Calu3 (cell line): ENCODE results near the gene GPR39. TPM values are rescaled to one million over a fixed set of nuclear protein-coding genes. Genes with fewer than 3 reads are reported as not detected.

Experiments
- BruUV-seq: library from RNA; stranded (reverse); fragments of 400-500 nt; replicated peaks from 2 replicates; lab custom pipeline; 2021; lab: Mats Ljungman, UMichigan
- CTCF ChIA-PET: fragments of 300-600 bp; sonication (Branson Sonifier 250); formaldehyde crosslinking; loops from one replicate; lab custom pipeline; 2022; ENCODE audit warnings: antibody characterized with exemption; lab: Charles Lee
- DNase-seq: peaks from one replicate; pipeline ENCODE4 v3.0.0; 2022
- H3K27ac Mint-ChIP-seq: one replicate; pipeline ENCODE4 v1.8.0; 2022; ENCODE audit warnings: mixed read lengths; ENCODE audit not compliant: unreplicated experiment
- H3K27me3 Mint-ChIP-seq: one replicate; pipeline ENCODE4 v1.8.0; 2022; ENCODE audit warnings: mixed read lengths; ENCODE audit not compliant: unreplicated experiment
- H3K36me3 Mint-ChIP-seq: one replicate; pipeline ENCODE4 v1.8.0; 2022; ENCODE audit warnings: mild to moderate bottlenecking, moderate library complexity, mixed read lengths; ENCODE audit not compliant: insufficient read depth, unreplicated experiment
- H3K4me1 Mint-ChIP-seq: one replicate; pipeline ENCODE4 v1.8.0; 2022; ENCODE audit warnings: mild to moderate bottlenecking, low read depth, mixed read lengths; ENCODE audit not compliant: unreplicated experiment
- H3K4me3 Mint-ChIP-seq: one replicate; pipeline ENCODE4 v1.8.0; 2022; ENCODE audit warnings: mild to moderate bottlenecking, low read depth, moderate library complexity, mixed read lengths; ENCODE audit not compliant: unreplicated experiment
- H3K9me3 Mint-ChIP-seq: one replicate; pipeline ENCODE4 v1.8.0; 2022; ENCODE audit warnings: low read depth, mixed read lengths; ENCODE audit not compliant: unreplicated experiment
- CTCF ChIP-seq: fragments of 200-600 bp; IDR thresholded peaks from one replicate; pipeline ENCODE4 v1.8.0; 2022; ENCODE audit warnings: antibody characterized with exemption; ENCODE audit not compliant: unreplicated experiment
- intact Hi-C: fragments of 100-400 bp; cut with micrococcal nuclease; formaldehyde crosslinking; loops from one replicate; pipeline ENCODE4 v1.10.0; 2022; ENCODE audit not compliant: unreplicated experiment
- total RNA-seq: library from RNA; stranded (reverse); gene quantifications from 2 replicates; pipeline ENCODE4 v1.2.3, GENCODE V29; 2022

Gene GPR39
- total RNA-seq, 1 experiment from 2014 or later: 24.9 TPM

- intact Hi-C loops: loop anchor here (2.0 to 10.0 kb wide), 10 partner anchors 154 to 1174 kb away; partner anchors contain the start of genes GPR39 and NCKAP5
- Mint-ChIP-seq H3K27ac (peak overlapping the region; percentile 57), H3K36me3 (peaks cover 38% of the 10 kb centered on the region), H3K4me1 (peaks cover 8% of the 10 kb centered on the region), H3K27me3 (no peaks in the 10 kb centered on the region), H3K9me3 (no peaks in the 10 kb centered on the region), H3K4me3 (peak overlapping the region; percentile 85)
- peak; percentile 78 for DNase-seq
- no TSS peak for BruUV-seq
- CTCF ChIA-PET: interaction anchor here (1.3 to 1.6 kb wide), 2 partner anchors 476 to 501 kb away, joined by 3 read pairs; no protein-coding TSS in a partner anchor
- no peak for TF ChIP-seq CTCF
Observed at GRCh38 chr2:132670496-132671150, 254.0 kb downstream of the GPR39 start.

- no peaks in the 10 kb centered on the region for H3K27me3 Mint-ChIP-seq
- peak overlapping the region; percentile 57 for H3K27ac Mint-ChIP-seq
- no peak for TF ChIP-seq CTCF
- peaks cover 8% of the 10 kb centered on the region for H3K4me1 Mint-ChIP-seq
- H3K4me3 Mint-ChIP-seq: peak overlapping the region; percentile 85
- H3K36me3 Mint-ChIP-seq: peaks cover 38% of the 10 kb centered on the region
- H3K9me3 Mint-ChIP-seq: no peaks in the 10 kb centered on the region
- intact Hi-C loops: loop anchor here (2.0 to 10.0 kb wide), 10 partner anchors 154 to 1174 kb away; partner anchors contain the start of genes GPR39 and NCKAP5
- CTCF ChIA-PET: interaction anchor here (0.6 to 1.6 kb wide), 3 partner anchors 445 to 501 kb away, joined by 3 to 4 read pairs (median 3); no protein-coding TSS in a partner anchor
- BruUV-seq: no TSS peak
- DNase-seq: peak; percentile 45
Observed at GRCh38 chr2:132671151-132671835, 254.7 kb downstream of the GPR39 start.

- no TSS peak for BruUV-seq
- Mint-ChIP-seq H3K4me1 (peaks cover 8% of the 10 kb centered on the region), H3K9me3 (no peaks in the 10 kb centered on the region), H3K4me3 (no peak overlapping the region), H3K27ac (no peak overlapping the region), H3K27me3 (peaks cover 15% of the 10 kb centered on the region), H3K36me3 (no peaks in the 10 kb centered on the region)
- CTCF ChIA-PET: interaction anchor here (0.6 to 1.0 kb wide), 3 partner anchors 65 to 586 kb away, joined by 5 to 6 read pairs (median 5); no protein-coding TSS in a partner anchor
- no peak for TF ChIP-seq CTCF
- intact Hi-C loops: loop anchor here (1.0 to 10.0 kb wide), 7 partner anchors 148 to 1168 kb away; partner anchors contain the start of gene NCKAP5
- no peak for DNase-seq
Observed at GRCh38 chr2:132676999-132677398, 260.4 kb downstream of the GPR39 start.

- no peak for DNase-seq
Observed at GRCh38 chr2:132677661-132678060, 261.1 kb downstream of the GPR39 start.

More at GRCh38 chr2:132677661-132678060, 261.1 kb downstream of the GPR39 start:
- H3K27ac Mint-ChIP-seq: no peak overlapping the region
- no peaks in the 10 kb centered on the region for H3K9me3 Mint-ChIP-seq
- H3K36me3 Mint-ChIP-seq: no peaks in the 10 kb centered on the region
- no TSS peak for BruUV-seq
- H3K4me3 Mint-ChIP-seq: no peak overlapping the region
- CTCF ChIA-PET: no interaction called here
- peaks cover 15% of the 10 kb centered on the region for H3K27me3 Mint-ChIP-seq
- H3K4me1 Mint-ChIP-seq: peaks cover 7% of the 10 kb centered on the region
- no peak for TF ChIP-seq CTCF
- intact Hi-C loops: loop anchor here (1.0 to 10.0 kb wide), 7 partner anchors 147 to 1167 kb away; partner anchors contain the start of gene NCKAP5
